Rectal smooth muscle tissue (tissue), 1 donor: ENCODE measurements around the gene SCGB1D4.

Experiments used
- H3K27ac ChIP-seq: one replicate; pipeline ENCODE4 v1.7.0; 2013; ENCODE audit warnings: low read depth, low read length, inconsistent platforms
- H3K27me3 ChIP-seq: one replicate; pipeline ENCODE4 v1.7.0; 2013; ENCODE audit warnings: low read length; ENCODE audit not compliant: control insufficient read depth, insufficient read depth
- H3K36me3 ChIP-seq: one replicate; pipeline ENCODE4 v1.7.0; 2013; ENCODE audit warnings: low read length; ENCODE audit not compliant: control insufficient read depth, insufficient read depth
- H3K4me1 ChIP-seq: one replicate; pipeline ENCODE4 v1.7.0; 2013; ENCODE audit warnings: low read length; ENCODE audit not compliant: control insufficient read depth, insufficient read depth
- H3K4me3 ChIP-seq: one replicate; pipeline ENCODE4 v1.7.0; 2013; ENCODE audit warnings: low read length
- H3K9ac ChIP-seq: one replicate; pipeline ENCODE4 v1.7.0; 2013; ENCODE audit warnings: low read length

Gene SCGB1D4

DNA sequence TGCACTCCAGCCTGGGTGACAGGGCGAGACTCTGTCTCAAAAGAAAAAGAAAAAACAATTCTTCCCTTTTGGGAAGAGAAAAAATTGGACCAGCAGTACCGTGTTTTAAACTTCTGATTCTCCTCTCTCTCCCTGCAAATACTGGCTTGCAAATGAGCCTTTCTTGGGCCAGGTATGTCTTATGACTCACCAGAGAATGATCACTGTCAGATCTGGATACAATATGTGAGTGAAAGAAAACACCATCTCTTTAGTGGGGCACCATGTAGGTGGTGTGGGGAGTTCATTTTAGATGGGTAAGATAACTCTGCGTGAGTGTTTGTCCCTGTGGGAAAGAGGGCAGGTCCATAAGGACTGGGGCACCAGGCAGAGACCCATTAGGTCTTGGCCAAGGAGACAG is 31.3 kb downstream of the SCGB1D4 start:
- H3K36me3 ChIP-seq: no peaks in the 10 kb centered on the region
- H3K27ac ChIP-seq: no peak overlapping the region
- H3K9ac ChIP-seq: no peak overlapping the region
- no peaks in the 10 kb centered on the region for H3K27me3 ChIP-seq
- H3K4me3 ChIP-seq: no peak overlapping the region
- no peaks in the 10 kb centered on the region for H3K4me1 ChIP-seq

GRCh38 chr11:62267050-62267449 is 31.8 kb downstream of the SCGB1D4 start:
- H3K36me3 ChIP-seq: no peaks in the 10 kb centered on the region
- H3K9ac ChIP-seq: no peak overlapping the region
- no peak overlapping the region for H3K4me3 ChIP-seq
- H3K27ac ChIP-seq: no peak overlapping the region
- no peaks in the 10 kb centered on the region for H3K27me3 ChIP-seq
- H3K4me1 ChIP-seq: no peaks in the 10 kb centered on the region

DNA sequence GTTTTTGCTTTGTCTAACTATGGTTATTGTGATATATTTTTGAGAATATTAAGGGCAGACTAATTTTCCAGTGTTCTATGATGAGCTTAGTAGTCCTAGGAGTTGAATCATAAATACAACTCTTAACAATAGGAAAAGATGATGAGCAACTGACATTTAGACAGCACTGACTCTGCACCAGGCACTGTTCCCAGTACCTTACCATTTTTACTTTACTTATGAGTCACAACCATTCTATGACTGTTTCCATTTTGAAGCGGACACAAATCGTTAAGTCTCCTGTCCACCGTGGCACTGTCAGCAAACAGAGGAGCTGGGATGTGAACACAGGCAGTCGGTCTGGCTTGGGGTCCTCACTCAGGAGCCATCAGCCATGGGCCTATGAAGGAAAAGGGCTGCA is 32.3 kb downstream of the SCGB1D4 start:
- no peak overlapping the region for H3K9ac ChIP-seq
- no peak overlapping the region for H3K4me3 ChIP-seq
- no peaks in the 10 kb centered on the region for H3K4me1 ChIP-seq
- H3K27ac ChIP-seq: no peak overlapping the region
- no peaks in the 10 kb centered on the region for H3K27me3 ChIP-seq
- no peaks in the 10 kb centered on the region for H3K36me3 ChIP-seq

DNA sequence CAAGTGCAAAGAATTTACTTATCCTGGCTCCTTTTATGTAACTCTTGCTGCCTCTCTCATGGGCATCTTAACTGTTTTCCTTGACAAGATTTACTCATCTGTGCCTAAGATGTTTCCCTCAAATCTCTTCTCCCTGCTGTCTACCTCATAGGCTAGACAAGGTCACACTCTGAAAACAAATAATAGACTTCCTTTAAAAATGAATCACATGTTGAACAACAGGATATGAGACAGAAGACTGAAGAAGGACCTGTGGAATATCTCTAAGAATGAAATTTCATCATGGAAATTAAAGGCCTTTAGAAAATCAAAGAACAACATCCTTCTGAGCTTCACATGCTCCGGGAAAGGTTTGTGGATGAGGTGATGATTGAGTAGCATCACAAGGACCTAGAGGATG is 34.9 kb downstream of the SCGB1D4 start:
- Histone ChIP-seq H3K4me3 (no peak overlapping the region), H3K27ac (no peak overlapping the region), H3K27me3 (no peaks in the 10 kb centered on the region), H3K36me3 (no peaks in the 10 kb centered on the region), H3K4me1 (no peaks in the 10 kb centered on the region), H3K9ac (no peak overlapping the region)

GRCh38 chr11:62260261-62260953 is 38.5 kb downstream of the SCGB1D4 start:
- no peaks in the 10 kb centered on the region for H3K36me3 ChIP-seq
- no peaks in the 10 kb centered on the region for H3K27me3 ChIP-seq
- H3K9ac ChIP-seq: no peak overlapping the region
- no peak overlapping the region for H3K4me3 ChIP-seq
- no peak overlapping the region for H3K27ac ChIP-seq
- H3K4me1 ChIP-seq: no peaks in the 10 kb centered on the region

DNA sequence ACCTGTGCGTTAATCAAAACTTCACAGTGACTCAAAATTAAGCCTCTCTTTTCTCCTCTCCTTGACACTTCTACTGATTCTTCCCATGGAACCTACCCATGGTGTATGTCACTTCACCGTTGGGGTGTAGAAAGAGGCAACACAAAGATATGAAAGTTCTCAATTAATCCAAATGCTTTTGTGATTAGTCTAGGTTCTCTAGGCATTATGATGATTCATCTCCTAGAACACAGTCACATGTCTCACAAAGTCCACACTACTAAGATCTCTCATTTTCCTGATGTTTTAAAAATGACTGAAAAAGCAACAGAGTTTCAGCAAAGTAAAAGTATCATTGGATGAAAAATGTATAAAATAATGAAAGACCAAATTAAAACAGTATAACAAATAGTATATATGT is 42.6 kb downstream of the SCGB1D4 start:
- Histone ChIP-seq H3K36me3 (no peaks in the 10 kb centered on the region), H3K4me1 (no peaks in the 10 kb centered on the region), H3K9ac (no peak overlapping the region), H3K27ac (no peak overlapping the region), H3K4me3 (no peak overlapping the region), H3K27me3 (no peaks in the 10 kb centered on the region)

GRCh38 chr11:62253999-62254542 is 44.8 kb downstream of the SCGB1D4 start:
- Histone ChIP-seq H3K27me3 (no peaks in the 10 kb centered on the region), H3K36me3 (no peaks in the 10 kb centered on the region), H3K4me3 (no peak overlapping the region), H3K4me1 (no peaks in the 10 kb centered on the region), H3K9ac (no peak overlapping the region), H3K27ac (no peak overlapping the region)

DNA sequence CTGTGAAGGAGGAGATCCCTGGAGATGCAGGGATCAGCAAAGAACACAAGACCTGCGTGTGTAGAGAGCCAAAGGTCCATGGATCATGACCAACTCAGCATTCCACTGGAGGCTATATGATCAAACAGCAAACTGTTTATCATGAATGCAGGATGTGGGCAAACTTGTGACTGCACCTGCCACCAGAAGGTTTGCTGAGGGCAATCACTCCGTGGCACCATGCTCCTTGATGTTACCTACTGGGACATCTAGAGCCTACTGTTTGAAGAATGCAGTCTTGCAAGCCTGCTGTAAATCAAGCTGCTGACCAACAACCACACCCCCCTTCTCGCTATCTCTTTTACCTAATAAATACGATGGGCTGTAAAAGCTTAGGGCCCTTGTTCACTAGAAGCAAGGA is 47.2 kb downstream of the SCGB1D4 start:
- Histone ChIP-seq H3K9ac (no peak overlapping the region), H3K27ac (no peak overlapping the region), H3K4me3 (no peak overlapping the region), H3K4me1 (no peaks in the 10 kb centered on the region), H3K36me3 (no peaks in the 10 kb centered on the region), H3K27me3 (no peaks in the 10 kb centered on the region)
